Activated effector memory CD4-positive, alpha-beta T cell treated with Interleukin-2 at 50 U/mL for 16 hours (primary cell): ENCODE measurements around the gene ASTN2.

Source experiments
- DNase-seq: peaks from one replicate; pipeline ENCODE4 v3.0.0-alpha.2; 2020

The ASTN2 gene

GRCh38 chr9:117414220-117414905 lies 494 bp downstream of the ASTN2 start:
- DNase-seq = no peak

GRCh38 chr9:117413346-117414219 lies 1.3 kb downstream of the ASTN2 start:
- no peak for DNase-seq

GRCh38 chr9:117412841-117413240 lies 2.0 kb downstream of the ASTN2 start:
- no peak for DNase-seq

DNA sequence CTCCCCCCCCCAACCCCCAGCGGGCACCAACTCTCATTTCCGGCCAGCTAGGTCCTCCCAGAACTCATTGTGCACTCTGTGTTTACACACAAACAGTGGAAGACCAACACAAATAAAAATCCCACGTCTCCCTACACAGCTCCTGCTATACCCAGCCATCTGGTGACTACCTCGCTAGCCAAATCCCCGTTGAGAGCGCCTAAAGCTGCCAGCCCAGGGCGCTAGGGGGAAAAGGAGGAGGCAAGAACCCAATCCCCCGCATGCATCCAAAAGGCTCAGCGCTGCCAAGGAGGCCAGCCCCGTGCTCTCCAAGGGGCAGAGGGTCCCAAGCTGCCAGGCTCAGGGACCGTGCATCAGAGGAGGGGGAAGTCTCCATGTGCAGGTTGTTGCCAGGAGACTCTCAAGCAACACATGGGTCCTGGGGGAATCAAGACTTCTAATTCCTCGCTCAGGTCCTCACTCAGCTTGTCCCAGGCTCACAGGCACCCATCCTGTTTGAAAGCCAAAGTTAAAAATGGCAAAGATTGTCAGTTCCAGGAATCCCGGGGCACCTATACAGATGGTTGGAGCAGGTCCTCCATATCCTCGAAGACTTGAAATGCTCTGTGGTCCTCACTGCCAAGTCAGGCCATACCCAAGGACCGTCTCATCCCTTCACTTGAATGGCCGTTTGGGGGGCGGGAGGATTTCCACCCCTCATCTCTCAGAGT lies 2.7 kb downstream of the ASTN2 start:
- DNase-seq = no peak

DNA sequence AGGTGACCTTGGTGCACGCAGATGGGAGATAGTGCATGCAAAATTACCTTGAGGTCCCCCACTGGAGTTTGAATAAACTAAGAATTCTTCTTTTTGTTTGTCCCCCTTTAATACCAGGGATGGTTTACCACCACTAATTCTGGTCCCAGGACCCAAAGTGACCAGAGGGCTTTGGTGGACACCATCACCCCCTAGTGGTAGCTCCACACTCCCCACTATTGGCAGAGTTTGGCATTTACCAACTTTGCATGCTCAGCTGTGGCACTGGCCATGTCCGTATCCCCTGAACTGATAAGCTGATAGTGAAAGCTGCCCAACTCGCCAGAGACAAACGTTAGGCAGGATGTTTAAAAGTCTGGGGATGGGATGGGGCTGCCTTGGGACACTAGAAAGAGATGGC lies 3.3 kb downstream of the ASTN2 start:
- no peak for DNase-seq

DNA sequence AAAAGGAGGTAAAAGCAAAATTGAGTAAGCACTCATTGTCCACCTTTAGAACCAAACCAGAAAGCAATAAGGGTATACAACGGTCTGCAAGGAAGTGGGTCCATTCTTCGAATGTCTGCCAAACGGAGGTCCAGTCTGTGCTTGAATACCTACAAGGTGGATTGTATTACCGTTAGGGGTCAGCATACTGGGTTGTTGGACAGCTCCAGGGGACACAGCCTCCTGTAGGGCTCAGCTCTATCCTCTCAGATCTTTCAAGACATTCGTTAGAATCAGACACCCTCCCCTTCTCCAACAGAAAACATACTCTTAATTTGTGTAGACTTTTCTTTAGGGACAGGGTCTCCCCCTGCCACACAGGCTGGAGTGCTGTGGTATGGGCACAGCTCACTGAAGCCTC lies 5.5 kb downstream of the ASTN2 start:
- no peak for DNase-seq

DNA sequence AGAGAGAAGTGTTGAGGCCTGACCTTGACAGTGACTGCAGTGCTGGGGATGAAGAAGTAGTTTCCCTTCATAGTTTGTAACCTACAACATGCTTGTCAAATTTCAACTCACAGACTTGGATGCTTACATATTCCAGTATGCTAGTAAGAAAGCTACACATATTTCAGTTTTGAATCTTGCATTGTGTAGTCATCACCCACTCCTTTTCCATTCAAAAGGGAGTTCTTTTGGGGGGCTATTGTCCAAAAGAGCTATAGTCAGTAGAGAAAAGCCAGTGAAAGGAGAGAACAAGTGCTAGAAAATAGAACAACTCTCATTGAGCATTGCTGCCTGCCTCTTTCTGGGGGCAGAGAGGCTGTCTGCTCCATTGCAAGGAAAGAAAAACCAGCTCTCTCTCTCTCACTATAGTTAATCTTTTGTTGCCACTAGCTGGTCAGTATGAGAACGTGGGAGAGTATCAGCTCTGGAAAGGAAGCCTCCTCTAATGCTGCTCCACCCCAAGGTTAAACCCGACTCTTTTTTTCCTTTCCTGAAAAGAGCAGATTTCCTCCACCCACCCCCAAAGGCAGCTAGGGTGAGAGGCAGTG lies 7.3 kb downstream of the ASTN2 start:
- DNase-seq = no peak

- DNase-seq = no peak
Measured at GRCh38 chr9:117405950-117406705, 8.7 kb downstream of the ASTN2 start.

DNA sequence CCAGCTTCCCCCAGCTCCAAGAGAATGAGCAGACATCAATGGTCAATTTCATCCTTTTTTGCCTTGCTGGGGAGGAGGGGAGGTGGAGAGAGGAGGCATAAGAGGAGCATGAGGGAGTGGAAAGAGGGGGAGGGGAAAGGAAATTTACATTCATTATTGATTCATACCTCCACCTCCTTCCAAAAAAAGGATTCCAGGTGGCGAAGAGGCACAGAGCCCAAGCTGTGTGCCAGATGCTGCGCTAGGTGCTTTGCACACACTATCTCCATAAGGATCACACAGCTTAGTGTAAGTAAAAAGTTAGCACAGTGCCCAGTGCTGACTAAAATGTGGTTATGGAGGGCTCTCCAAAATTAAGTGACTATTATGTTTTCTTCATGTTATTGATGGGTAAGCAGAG lies 11.0 kb downstream of the ASTN2 start:
- DNase-seq = no peak

DNA sequence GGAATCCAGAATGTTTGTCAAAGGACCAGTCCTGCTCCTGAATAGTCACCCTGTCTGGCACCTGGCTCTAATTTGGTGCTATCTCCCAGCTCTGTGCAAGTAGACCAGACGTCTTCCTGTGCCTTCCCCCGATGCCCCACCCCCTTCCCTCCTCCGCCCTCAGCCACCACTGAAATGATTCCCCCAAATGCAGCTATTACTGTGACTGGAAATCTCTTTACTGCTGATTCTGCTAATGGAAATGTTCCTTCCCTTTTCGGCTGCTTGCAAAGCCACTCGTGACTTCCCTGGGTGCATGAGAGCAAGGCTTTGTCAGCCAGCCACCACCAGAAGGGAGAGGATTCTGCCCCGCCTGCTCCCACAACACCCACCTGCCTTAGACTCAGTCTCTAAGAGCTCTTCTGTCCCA lies 11.4 kb downstream of the ASTN2 start:
- no peak for DNase-seq

- no peak for DNase-seq
Measured at GRCh38 chr9:117400171-117400570, 14.7 kb downstream of the ASTN2 start.

- DNase-seq = no peak
Measured at GRCh38 chr9:117395151-117395650, 19.7 kb downstream of the ASTN2 start.

- DNase-seq = no peak
Measured at GRCh38 chr9:117394655-117395054, 20.2 kb downstream of the ASTN2 start.

DNA sequence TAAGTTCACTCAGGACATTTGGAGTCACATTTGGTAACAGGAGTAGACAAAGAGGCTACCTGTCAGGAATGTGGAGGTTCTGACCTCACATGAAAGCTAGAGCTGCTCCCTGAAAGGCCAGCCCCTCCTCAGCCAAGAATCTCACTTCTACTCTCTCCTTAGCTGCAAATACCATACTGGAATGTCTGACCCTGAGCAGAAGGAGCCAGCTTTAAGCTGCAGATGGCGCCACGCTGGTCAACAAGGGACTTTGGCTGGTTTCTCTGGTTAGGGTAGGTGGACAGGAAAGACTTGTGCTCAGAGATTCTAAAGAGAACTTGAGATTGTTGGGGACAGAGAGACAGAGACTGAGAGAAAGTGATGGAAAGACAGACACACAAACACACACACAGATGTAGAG lies 21.9 kb downstream of the ASTN2 start:
- no peak for DNase-seq

DNA sequence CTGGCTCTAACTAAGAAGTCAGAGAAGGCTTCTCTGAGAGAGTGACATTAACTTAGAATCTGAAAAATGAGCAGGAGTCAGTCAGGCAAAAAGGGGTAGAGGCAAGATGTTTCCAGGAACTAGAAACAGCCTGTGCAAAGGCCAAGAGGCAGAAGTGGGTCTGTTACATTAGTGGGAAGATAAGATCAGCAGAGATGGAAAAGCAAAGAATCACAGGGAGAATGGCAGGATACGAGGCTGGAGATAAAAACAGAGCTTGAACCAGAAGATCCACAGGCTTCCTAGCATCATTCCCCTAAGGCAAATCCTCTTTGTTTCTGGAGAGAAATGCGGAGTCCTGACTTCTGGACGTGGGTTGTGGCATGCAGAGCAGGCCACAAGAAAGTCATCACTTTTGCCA lies 27.4 kb downstream of the ASTN2 start:
- DNase-seq = no peak

GRCh38 chr9:117379341-117379740 lies 35.5 kb downstream of the ASTN2 start:
- DNase-seq = no peak

DNA sequence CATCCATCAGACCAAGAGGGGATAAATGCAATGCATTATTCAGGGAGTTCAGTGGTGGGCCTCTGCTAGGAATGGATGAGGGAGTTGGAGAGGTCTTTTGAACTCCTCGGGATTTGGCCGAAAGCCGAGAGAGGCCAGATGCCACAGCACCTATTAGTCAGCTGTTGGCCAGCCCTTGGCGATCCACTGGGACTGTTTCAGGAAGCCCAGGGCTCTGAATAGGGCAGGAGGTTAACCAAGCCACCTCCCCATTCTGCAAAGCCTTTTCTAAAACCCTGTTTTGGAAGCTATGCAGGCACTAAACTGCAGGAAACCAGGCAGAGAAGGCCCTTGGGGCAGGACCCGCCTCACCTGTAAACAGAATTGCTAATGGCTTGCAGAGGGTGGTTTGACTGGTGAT lies 37.8 kb downstream of the ASTN2 start:
- no peak for DNase-seq

DNA sequence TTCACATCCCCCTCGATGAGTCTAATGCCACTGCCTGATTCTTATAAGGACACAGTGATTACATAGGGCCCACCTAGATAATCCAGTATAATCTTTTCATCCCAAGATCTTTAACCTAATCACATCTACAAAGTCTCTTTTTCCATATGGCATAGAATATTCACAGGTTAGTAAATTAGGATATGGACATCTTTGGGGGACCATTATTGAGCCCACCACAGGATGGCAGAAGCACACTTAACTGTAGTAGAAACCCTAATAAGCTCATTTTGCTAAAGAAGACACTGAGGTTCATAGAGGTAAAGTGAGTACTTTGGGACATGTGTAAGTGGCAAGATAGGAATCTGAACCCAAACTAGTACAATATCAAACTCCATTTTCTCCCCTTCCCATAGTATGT lies 38.9 kb downstream of the ASTN2 start:
- no peak for DNase-seq

- no peak for DNase-seq
Measured at GRCh38 chr9:117374076-117374725, 40.7 kb downstream of the ASTN2 start.

DNA sequence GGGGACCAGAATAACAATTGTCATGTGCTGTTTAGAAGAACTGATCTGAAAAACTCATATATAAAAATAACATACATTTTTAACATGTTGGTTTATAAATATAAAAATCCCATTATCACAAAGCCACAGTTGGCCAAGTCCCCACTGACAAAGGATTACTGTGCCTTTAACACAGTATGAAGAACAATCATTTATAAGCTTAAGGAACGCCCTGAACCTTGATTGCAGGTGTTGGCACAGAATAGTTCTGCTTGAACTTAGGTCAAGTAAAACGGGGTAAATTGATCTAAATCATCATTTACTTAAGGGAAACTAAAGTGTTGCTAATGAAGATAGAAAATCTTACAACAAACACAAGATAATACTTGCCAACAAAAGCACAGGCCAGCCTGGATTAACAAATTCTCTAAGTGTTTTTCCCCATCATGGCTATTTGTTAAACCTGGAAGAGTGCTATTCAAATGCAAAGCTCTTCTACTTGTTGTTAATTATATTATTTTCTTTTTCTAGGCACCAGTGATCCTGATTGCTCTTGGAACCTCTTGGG lies 46.1 kb downstream of the ASTN2 start:
- DNase-seq = no peak

GRCh38 chr9:117365438-117365837 lies 49.4 kb downstream of the ASTN2 start:
- no peak for DNase-seq

DNA sequence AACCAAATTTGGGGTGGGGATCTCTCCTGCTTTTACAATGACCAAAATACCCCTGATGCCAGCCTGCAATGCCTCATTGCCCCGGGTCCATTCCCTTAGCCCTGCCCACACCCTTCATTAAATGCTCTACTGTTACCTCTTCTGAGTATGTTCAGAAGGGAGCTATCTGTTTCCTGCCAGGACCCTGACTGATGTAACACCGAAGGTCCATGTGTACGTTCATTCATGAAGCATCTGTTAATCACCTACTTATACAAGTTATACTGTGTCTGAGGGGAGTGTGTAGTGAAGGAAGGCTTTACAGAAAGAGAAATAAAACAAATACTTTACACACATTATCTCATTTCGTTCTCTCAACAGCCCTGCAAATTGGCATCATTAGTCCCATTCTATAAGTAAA lies 51.9 kb downstream of the ASTN2 start:
- DNase-seq = no peak
